Left kidney (tissue), 8 donors: Measurements from ENCODE around the gene EDDM13. TPM values are rescaled to one million over a fixed set of nuclear protein-coding genes. Genes with fewer than 3 reads are reported as not detected.
"Not testable (repeated sequence)": the region's sequence is repeated elsewhere in the genome, so short reads cannot be mapped to it uniquely, and the experiment has no call there.

Experiments
- DNase-seq: peaks from one replicate; pipeline ENCODE4 v3.0.0-alpha.2; 2013
- long read RNA-seq, 8 donors: transcript quantifications; one replicate each; lab custom pipeline, GENCODE V29; 2026
- polyA plus RNA-seq: library from polyadenylated mRNA; unstranded; fragments of 120-200 nt; gene quantifications from one replicate; pipeline ENCODE4 v1.2.1, GENCODE V29; 2013; ENCODE audit not compliant: insufficient read length

The EDDM13 gene, protein sequence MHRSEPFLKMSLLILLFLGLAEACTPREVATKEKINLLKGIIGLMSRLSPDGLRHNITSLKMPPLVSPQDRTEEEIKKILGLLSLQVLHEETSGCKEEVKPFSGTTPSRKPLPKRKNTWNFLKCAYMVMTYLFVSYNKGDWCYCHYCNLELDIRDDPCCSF
- polyA plus RNA-seq = 5.0 TPM
- long read RNA-seq, donor 1 = 0 reads
- long read RNA-seq, donor 2 = 0 reads
- long read RNA-seq, donor 3 = 0 reads
- long read RNA-seq, donor 4 = 0 reads
- long read RNA-seq, donor 5 = 0 reads
- long read RNA-seq, donor 6 = 0 reads
- long read RNA-seq, donor 7 = 0 reads
- long read RNA-seq, donor 8 = 0 reads

DNA sequence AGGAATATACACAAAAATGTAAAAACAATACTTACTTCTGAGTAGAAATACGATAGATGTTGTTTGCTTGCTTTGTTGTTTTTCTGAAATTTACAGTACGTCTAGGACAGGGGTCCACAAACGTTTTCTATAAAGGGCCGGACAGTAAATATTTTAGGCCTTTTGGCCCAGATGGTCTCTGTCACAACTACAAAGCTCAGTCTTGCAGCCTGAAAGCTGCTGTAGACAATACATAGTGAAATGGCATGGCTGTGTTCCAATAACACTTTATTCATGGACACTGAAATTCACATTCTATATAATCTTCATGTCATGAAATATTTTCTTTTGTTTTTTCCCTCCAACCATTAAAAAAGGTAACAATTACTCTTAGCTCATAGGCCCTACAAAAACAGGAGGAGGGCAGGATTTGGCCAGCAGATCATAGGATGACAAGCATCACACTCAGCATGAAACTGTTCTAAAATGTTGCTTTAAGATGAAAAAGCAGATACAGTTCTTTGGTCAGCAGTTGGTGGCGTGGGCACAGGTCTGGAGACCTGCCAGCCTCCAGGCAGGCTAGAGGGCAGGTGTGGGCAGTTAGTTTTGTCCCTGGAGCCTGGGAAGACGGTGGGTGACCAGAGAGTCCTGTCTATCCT, at the start of gene EDDM13:
Gene EDDM13, plus strand, starts transcription at position 588 of the 638 bp plus-strand sequence. CDS start 87 bp downstream, outside the sequence.
- DNase-seq = peak; percentile 21

DNA sequence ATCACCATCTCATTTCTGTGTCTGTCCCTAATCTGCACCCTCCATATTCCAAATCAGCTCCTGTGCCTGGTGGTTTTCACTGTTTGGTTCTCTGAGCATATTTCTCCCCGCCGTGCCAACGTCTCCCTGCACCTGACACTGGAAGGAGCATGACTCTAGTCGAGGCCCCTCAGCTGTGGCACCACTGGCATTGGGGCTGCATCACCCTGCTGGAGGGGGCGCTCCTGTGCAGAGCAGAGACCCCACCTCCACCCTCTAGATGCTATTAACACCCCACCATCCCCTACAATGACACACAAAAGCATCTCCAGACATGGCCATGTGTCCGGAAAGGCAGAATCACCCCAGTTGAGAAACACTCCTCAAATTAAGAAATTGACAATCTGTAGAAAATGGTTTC, 49.6 kb upstream of the EDDM13 start:
- DNase-seq = no peak

DNA sequence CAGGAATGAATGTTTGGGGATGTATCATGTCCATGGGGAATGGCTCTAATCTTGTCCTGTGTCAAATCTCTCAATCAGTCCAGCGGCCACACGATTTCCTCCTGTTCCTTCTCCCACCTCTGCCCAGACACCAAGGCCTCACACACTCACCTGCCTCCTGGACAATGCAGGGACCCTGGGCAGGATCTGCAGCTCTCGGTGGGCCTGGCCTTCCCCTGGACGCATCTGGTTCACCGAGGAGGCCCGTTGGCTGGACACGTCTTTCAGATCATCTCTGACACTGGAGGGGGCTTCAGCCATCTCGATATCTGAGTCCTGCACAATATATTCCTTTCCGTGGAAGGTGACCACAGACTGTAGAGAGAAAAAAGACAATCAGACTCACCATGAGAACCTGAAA, 49.1 kb upstream of the EDDM13 start:
- no peak for DNase-seq

DNA sequence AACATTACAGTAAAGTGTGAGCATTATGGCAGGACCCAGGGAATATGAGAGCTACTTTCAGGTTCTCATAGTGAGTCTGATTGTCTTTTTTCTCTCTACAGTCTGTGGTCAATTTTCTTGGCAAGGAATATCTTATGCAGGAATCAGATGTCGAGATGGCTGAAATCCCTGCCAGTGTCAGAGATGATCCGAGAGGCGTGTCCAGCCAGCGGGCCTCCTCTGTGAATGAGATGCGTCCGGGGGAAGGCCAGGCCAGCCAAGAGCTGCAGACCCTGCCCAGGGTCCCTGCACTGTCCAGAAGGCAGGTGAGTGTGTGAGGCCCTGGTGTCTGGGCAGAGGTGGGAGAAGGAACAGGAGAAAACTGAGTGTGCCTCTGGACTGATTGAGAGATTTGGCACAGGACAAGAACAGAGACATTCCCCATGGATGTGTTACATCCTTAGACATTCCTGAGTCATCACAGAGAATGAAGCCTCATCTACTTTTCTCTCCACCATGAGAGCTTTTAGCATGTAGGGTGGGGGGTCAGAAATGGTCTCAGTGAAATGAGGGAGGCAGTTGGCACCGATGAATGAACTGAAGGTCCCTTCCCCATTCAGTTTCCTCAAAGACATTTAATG, 27.3 kb upstream of the EDDM13 start:
- no peak for DNase-seq

DNA sequence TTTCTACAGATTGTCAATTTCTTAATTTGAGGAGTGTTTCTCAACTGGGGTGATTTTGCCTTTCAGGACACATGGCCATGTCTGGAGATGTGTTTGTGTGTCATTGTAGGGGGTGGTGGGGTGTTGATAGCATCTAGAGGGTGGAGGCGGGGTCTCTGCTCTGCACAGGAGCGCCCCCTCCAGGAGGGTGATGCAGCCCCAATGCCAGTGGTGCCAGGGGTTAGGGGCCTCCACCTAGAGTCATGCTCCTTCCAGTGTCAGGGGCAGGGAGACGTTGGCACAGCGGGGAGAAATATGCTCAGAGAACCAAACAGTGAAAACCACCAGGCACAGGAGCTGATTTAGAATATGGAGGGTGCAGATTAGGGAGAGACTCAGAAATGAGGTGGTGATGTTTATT, 26.8 kb upstream of the EDDM13 start:
- not testable (repeated sequence) for DNase-seq

DNA sequence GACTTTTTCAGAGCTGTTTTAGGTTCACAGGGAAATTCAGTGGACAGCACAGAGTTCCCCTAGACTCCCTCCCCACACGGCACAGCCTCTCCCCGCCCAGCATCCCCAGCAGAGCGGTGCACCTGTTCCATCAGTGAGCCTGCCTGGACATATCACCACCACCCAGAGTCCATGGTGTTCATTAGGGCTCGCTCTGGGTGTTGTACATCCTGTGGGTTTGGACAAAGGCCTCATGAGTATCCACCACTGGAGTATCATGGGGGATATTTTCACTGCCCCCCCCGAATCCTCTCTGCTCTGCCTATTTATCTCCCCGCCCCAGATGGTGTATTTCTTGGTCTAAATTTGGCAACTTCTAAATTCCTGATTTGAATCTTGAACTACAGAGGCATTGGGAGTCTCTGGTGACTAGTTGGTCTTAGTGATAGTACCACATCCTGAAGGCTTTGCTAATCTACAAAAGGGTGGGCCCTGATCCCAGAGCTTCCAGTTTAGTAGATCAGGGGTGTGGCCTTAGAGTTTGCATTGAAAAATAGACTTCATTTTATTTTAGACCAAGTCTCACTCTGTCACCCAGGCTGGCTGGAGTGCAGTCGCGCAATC, 23.7 kb upstream of the EDDM13 start:
- DNase-seq = not testable (repeated sequence)

DNA sequence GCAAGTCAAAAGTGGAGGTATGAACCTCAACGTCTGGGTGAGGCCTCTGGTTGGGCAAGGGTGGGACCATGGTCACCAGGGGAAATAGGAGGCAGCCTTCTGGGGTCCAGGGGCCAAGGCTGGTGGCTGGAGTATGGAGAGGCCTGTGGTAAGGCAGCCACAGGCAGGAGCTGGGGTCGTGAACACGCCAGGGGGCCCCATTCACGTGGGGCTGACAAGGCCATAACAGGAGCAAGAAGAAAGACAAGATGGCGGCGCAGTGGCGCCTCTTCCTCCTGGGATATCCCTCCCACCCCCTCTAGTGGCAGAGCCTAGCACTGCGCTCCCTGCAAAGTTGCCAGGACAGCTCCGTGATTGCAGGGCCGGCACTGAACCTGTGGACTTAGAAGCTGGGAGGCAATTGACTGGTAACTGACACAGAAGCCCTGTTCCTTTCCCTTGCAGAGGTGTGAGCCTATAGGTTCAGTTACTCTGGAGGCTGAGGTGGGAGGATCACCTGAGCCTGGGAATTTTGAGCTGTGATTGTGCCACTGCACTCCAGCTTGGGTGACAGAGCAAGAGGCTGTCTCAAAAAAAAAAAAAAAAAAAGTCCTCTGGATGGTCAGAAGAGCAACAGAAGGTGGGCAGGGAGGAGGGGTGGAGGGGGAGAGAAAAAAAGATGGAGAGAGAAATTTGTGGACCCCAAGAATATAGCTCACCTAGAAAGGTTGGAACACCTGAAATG, 19.7 kb upstream of the EDDM13 start:
- peak; percentile 72 for DNase-seq

DNA sequence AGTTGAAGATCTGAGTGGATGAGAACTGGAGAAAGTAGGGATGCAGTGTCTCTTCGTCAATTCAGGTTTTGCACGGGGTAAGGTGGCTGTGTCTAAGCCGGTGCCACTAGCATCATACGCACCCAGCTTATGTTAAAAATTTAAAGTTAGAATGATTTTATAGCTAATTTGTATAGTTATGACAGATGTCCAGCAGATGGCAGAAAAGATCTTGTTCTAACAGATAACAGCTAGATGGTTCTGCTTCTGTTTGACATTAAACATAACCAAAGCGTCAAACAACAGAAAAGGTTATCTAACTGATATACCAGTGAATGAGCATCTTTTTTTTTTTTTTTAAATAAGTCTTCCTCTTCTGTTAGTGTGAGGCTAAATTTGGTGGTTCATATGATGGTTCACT, 18.8 kb upstream of the EDDM13 start:
- DNase-seq = peak; percentile 59

DNA sequence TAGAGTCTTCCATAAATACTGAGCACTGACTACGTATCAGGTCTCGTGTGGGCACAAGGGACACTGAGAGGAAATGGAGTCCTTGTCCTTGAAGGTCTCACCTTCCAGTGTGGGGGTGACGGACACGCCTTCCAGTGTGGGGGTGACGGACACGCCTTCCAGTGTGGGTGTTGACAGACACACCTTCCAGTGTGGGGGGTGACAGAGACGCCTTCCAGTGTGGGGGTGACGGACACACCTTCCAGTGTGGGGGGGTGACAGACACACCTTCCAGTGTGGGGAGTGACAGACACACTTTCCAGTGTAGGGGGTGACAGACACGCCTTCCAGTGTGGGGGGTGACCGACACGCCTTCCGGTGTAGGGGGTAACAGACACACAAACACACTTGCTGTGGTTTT, 14.3 kb upstream of the EDDM13 start:
- DNase-seq = no peak

DNA sequence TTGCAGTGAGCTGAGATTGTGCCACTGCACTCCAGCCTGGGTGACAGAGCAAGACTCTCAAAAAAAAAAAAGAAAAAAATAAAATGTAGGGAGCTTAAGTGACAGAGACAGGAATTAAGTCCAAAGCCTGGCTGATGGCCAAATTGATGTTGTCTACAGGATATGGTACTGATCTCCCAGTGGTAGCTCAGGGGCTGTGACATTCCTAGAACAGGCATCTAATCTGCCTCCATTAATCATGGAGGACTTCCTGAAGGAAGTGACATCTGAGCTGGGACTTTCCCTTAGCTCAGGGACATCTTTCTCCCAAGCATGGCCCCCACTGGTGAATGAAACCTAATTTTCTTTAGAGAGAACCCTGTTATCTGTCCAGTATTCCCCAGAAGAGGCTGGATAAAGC, 11.4 kb upstream of the EDDM13 start:
- no peak for DNase-seq

DNA sequence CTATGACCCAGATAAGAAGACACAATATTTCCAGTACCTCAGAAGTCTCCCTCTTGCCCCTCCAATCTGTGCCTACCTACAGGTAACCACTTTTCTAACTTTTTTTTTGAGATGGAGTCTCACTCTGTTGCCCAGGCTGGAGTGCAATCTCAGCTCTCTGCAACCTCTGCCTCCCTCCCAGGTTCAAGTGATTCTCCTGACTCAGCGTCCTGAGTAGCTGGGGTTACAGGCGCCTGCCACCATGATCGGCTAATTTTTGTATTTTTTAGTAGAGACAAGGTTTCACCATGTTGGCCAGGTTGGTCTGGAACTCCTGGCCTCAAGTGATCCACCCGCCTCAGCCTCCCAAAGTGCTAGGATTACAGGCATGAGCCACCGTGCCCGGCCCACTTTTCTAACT, 10.6 kb upstream of the EDDM13 start:
- DNase-seq = not testable (repeated sequence)

DNA sequence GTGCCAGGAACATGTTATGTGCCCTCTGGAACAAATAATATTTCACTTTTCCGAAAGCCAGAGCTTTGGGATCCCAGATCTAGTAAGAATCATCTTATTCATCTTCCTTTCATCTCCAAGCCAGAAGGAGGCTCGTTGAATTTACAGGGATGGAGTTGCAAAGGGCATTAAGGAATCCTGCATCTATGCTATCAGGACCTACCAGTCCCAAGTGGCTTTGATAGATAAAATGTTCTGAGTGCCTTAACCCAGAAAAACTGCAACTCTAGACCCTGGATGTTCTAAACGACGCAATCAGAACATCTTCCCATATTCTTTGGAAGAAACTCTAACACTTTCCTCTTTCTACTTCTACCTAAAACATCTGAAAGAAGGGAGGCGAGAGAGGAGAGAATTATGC, 9.2 kb upstream of the EDDM13 start:
- DNase-seq = no peak

DNA sequence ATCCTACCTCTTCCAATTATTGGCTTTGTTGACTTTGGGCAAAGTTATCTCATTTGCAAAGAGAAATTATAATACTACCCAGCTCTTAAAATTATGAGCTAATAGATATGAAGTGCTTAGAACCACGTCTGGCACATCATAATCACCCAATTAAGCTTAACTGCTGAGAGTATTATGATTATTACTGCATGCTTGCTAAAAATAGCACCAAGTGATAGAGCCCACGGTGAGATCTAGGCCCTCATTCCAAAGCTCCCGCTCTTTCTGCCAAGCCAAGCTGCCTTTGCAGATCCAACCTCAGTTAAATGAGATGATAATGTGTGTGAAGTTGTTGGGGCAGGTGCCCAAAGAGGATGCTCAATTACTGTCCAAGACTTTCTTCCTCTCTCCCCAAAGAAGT, 6.5 kb upstream of the EDDM13 start:
- DNase-seq = no peak

DNA sequence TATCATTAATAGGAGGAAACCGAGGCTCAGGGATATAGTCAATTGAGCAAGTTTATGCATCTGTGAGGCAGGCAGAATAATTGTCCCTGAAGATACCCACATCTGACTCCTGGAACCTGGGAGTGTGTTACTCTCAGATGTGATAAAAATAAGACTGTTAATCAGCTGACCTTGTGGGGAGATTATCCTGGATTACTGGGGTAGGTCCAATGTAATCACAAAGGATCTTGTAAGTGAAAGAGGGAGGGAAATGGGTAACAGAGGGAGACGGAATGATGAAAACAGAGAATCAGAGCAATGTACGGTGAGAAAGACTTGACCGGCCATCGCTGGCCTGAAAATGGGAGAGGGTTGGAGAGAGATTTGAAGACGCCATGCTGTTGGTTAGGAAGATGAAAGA, 3.2 kb upstream of the EDDM13 start:
- no peak for DNase-seq

DNA sequence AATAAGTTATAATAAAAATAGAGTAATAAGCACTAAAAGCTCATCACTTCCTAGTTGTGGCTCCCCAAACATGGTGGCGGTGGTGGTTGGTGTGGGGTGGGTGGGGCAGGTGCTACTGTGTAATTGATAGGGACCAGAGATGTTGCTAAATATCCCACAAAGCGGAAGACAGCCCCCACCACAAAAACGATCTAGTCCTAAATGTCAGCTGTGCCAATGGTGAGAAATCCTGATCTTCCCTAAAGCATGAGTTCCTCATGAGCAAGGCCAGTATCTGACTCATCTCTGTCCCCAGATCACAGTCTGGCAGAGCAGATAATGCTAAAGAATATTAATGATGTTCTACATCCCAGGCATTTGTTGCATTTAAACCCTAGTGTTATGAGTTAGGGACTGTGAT, 1.9 kb upstream of the EDDM13 start:
- no peak for DNase-seq

DNA sequence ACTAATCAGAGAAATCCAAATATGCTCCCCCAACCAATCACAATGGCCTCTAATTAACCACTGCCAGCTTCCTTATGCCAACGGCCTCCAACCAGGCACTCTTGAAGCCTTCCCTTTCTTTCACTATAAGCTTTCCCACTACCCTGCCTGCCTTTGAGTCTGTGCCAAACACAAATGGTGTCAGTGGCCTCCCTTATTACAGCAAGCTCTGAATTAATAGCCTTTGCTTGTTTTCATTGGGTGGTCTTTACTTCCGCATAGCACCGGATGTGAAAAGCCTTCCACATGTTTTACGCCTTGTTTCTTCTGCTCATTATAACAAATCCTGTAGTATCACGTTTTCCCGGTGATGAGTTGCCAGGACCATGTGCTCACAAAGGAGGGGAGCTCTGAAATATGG, 1.4 kb upstream of the EDDM13 start:
- no peak for DNase-seq

DNA sequence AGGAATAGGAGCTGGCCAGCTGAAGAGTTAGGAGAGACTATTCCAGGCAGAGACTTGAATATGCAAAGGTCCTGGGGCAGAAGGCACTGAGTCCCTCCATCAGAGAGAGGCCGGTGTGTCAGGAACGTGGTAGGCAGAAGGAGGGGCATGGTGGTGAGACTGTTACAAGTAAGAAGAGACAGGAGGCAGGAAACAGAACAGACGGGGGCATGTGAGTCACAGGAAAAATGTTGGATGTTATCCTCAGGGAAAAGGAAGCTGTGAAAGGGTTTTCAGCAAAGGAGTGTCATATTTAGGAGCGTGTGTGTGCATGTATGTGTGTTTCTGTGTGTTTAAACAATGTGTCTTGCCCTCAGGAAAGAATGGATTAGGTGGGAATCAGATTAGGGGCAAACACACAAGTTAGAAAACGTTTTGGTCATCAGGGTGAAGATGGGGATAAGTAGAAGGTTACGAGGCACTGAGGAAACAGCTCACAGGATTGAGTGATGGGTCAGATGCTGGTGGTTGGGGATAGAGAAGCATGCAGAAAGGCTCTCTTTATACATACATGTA, 1.1 kb downstream of the EDDM13 start:
- DNase-seq = no peak

DNA sequence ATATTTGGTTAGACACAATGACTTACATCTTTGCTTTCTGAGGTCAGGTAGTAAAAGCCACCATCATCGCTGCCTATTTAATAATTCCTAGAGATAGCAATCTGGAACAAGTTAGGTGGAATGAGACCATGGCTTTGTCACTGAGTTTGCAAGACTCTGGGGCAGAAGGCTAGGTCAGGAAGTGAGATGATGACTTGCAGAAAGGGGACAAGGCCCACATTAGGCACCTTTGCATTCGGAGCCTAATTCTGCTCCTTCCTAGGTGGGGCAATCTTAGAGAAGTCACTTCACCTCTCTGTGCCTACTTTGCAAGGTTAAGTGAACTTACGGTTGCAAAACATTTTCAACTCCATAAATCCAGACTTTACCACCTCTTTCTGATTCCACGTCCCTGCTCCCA, 10.3 kb downstream of the EDDM13 start:
- no peak for DNase-seq

DNA sequence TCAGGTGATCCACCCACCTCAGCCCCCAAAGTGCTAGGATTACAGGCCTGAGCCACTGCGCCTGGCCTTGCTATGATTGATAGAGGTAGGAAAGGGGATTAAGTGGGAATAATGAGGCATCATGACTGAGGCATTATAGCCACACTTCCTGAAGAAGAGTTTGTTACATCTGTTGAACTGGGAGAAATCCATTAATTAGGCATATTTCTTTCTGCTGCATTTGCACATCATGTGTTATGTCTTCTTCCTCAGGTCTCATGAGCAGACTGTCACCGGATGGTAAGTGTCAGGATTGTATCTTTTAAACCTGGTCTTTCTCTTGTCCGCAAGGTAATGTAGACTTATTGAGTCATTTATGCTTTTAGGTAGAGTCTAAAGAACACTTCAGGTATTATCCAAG, 12.2 kb downstream of the EDDM13 start:
- no peak for DNase-seq

DNA sequence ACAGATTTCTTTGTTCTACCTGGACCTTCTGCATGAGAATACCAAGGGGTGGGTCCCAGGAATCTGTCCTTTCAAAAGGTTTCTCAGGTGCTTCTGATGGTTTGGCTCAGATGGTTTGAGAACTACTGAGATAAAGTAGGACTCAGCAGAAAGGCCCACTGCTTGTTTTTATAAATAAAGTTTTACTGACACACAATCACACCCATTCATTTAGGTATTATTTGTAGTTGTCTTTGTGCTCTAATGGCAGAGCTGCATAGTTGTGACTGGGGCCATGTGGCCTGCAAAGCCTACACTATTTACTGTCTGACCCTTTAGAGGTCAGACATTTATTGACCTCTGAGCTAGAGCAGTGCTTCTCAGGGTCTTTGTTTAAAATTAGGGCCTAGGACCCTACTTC, 17.6 kb downstream of the EDDM13 start:
- DNase-seq = no peak

DNA sequence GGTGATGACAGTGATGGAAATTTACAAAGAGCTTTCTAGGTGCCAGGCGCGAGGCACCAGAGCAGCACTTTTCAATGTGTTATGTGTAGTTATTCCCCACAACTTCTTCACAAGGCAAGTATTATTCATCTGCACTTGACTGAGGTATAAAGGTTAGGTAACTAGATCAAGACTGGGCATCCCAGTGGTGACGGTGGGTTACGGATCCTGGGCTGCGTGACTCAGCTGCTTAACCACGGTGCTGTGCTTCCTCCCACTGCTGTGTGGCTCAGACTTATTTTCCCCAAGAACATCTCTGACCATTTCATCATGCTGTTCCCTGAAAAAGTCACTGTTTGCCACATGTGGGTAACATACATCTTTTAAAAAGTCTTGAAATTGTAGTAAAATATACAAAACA, 19.3 kb downstream of the EDDM13 start:
- no peak for DNase-seq

DNA sequence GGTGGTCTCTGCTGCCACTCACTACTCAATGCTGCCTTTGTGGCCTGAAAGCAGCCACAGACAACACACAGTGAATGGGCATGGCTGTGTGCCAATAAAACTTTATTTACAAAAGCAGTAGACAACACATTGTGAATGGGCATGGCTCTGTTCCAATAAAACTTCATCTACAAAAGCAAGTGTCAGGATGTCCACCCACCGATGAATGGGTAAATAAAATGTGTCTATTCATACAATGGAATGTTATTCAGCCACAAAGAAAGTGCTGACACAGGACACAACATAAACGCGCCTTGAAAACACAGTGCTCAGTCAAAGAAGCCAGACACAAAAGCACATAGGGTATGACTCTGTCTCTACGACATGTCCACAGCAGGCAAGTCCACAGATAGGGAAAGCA, 22.0 kb downstream of the EDDM13 start:
- DNase-seq = no peak
